Neural crest cell (in vitro differentiated cells): ENCODE measurements around the gene SBK2. TPM values are rescaled to one million over a fixed set of nuclear protein-coding genes. Genes with fewer than 3 reads are reported as not detected.

Source experiments
- DNase-seq: peaks from one replicate; pipeline ENCODE4 v3.0.0; 2021; ENCODE audit warnings: low read depth, mixed read lengths, low spot score
- H3K27ac Mint-ChIP-seq: one replicate; pipeline ENCODE4 v1.8.0; 2021; ENCODE audit warnings: mild to moderate bottlenecking, mixed read lengths; ENCODE audit not compliant: unreplicated experiment
- H3K27me3 Mint-ChIP-seq: 2 replicates; pipeline ENCODE4 v1.8.0; 2021; ENCODE audit warnings: low read depth, mild to moderate bottlenecking, mixed read lengths
- H3K36me3 Mint-ChIP-seq: 2 replicates; pipeline ENCODE4 v1.8.0; 2021; ENCODE audit warnings: low read depth, mild to moderate bottlenecking, mixed read lengths
- H3K4me1 Mint-ChIP-seq: 2 replicates; pipeline ENCODE4 v1.8.0; 2021; ENCODE audit warnings: mixed read lengths
- H3K4me3 Mint-ChIP-seq: one replicate; pipeline ENCODE4 v1.8.0; 2021; ENCODE audit warnings: mild to moderate bottlenecking, mixed read lengths
- H3K9me3 Mint-ChIP-seq: 2 replicates; pipeline ENCODE4 v1.8.0; 2021; ENCODE audit warnings: mixed read lengths
- CTCF ChIP-seq: fragments of 200-600 bp; sonication (generic); conservative IDR thresholded peaks from 2 replicates; pipeline ENCODE4 v1.5.0; 2021; ENCODE audit warnings: antibody characterized with exemption, mild to moderate bottlenecking
- total RNA-seq: library from RNA; stranded (reverse); gene quantifications from 2 replicates; pipeline ENCODE4 v1.2.1, GENCODE V29; 2021

Gene SBK2
- total RNA-seq, 1 donor from 2014 or later = not detected

- no peak for DNase-seq
- no peak overlapping the region for H3K27ac Mint-ChIP-seq
- H3K4me3 Mint-ChIP-seq = no peak overlapping the region
- TF ChIP-seq CTCF = no peak
- peaks cover 16% of the 10 kb centered on the region for H3K4me1 Mint-ChIP-seq
- H3K9me3 Mint-ChIP-seq = peaks cover 4% of the 10 kb centered on the region
- H3K27me3 Mint-ChIP-seq = peaks cover 3% of the 10 kb centered on the region
- H3K36me3 Mint-ChIP-seq = no peaks in the 10 kb centered on the region
Observed at GRCh38 chr19:55542292-55542855, 5.4 kb upstream of the SBK2 start.

GRCh38 chr19:55541091-55541490 lies 4.2 kb upstream of the SBK2 start:
- no peak for TF ChIP-seq CTCF
- peaks cover 4% of the 10 kb centered on the region for H3K9me3 Mint-ChIP-seq
- peaks cover 15% of the 10 kb centered on the region for H3K4me1 Mint-ChIP-seq
- H3K36me3 Mint-ChIP-seq = no peaks in the 10 kb centered on the region
- DNase-seq = no peak
- peaks cover 3% of the 10 kb centered on the region for H3K27me3 Mint-ChIP-seq
- H3K27ac Mint-ChIP-seq = no peak overlapping the region
- H3K4me3 Mint-ChIP-seq = no peak overlapping the region

- DNase-seq = no peak
- Mint-ChIP-seq H3K9me3 (peaks cover 4% of the 10 kb centered on the region), H3K4me1 (peaks cover 10% of the 10 kb centered on the region), H3K27me3 (peaks cover 3% of the 10 kb centered on the region), H3K36me3 (no peaks in the 10 kb centered on the region), H3K4me3 (no peak overlapping the region), H3K27ac (no peak overlapping the region)
- TF ChIP-seq CTCF = no peak
Observed at GRCh38 chr19:55540619-55541018, 3.7 kb upstream of the SBK2 start.

- Mint-ChIP-seq H3K27me3 (peaks cover 3% of the 10 kb centered on the region), H3K4me1 (peaks cover 4% of the 10 kb centered on the region), H3K4me3 (no peak overlapping the region), H3K27ac (no peak overlapping the region), H3K36me3 (no peaks in the 10 kb centered on the region), H3K9me3 (peaks cover 4% of the 10 kb centered on the region)
- TF ChIP-seq CTCF = no peak
- no peak for DNase-seq
Observed at GRCh38 chr19:55539090-55539984, 2.4 kb upstream of the SBK2 start.

GRCh38 chr19:55538132-55538531 lies 1.2 kb upstream of the SBK2 start:
- H3K36me3 Mint-ChIP-seq = no peaks in the 10 kb centered on the region
- no peak overlapping the region for H3K4me3 Mint-ChIP-seq
- TF ChIP-seq CTCF = no peak
- DNase-seq = no peak
- no peaks in the 10 kb centered on the region for H3K27me3 Mint-ChIP-seq
- no peaks in the 10 kb centered on the region for H3K4me1 Mint-ChIP-seq
- no peaks in the 10 kb centered on the region for H3K9me3 Mint-ChIP-seq
- no peak overlapping the region for H3K27ac Mint-ChIP-seq
